Kidney tubule cell (primary cell): ENCODE results near the gene CTDSPL.

ENCODE experiments used
- DNase-seq: peaks from one replicate; pipeline ENCODE4 v3.0.0-alpha.2; 2018; ENCODE audit warnings: low spot score

Gene CTDSPL

GRCh38 chr3:37916685-37917084 lies 55.0 kb downstream of the CTDSPL start:
- no peak for DNase-seq

- DNase-seq: no peak
These were observed 56.9 kb downstream of the CTDSPL start for GRCh38 chr3:37918627-37919026.

- DNase-seq: no peak
These were observed 58.5 kb downstream of the CTDSPL start for GRCh38 chr3:37920156-37920699.

GRCh38 chr3:37921025-37921424 lies 59.3 kb downstream of the CTDSPL start:
- DNase-seq: no peak

- DNase-seq: peak; percentile 56
These were observed 61.3 kb downstream of the CTDSPL start for GRCh38 chr3:37922721-37923568.

GRCh38 chr3:37923569-37924040 lies 61.9 kb downstream of the CTDSPL start:
- no peak for DNase-seq

GRCh38 chr3:37924453-37924852 lies 62.8 kb downstream of the CTDSPL start:
- DNase-seq: no peak

GRCh38 chr3:37925157-37925556 lies 63.5 kb downstream of the CTDSPL start:
- no peak for DNase-seq

- DNase-seq: no peak
These were observed 64.9 kb downstream of the CTDSPL start for GRCh38 chr3:37926611-37927010.

GRCh38 chr3:37930495-37930894 lies 68.8 kb downstream of the CTDSPL start:
- no peak for DNase-seq

- DNase-seq: no peak
These were observed 70.8 kb downstream of the CTDSPL start for GRCh38 chr3:37932505-37932904.

GRCh38 chr3:37934631-37935289 lies 73.1 kb downstream of the CTDSPL start:
- DNase-seq: peak; percentile 40

- DNase-seq: peak; percentile 42
These were observed 73.6 kb downstream of the CTDSPL start for GRCh38 chr3:37935290-37935668.

GRCh38 chr3:37935756-37936666 lies 74.3 kb downstream of the CTDSPL start:
- DNase-seq: peak; percentile 81

- no peak for DNase-seq
These were observed 75.5 kb downstream of the CTDSPL start for GRCh38 chr3:37937156-37937555.

GRCh38 chr3:37938011-37938410 lies 76.3 kb downstream of the CTDSPL start:
- no peak for DNase-seq

GRCh38 chr3:37940242-37940908 lies 78.7 kb downstream of the CTDSPL start:
- no peak for DNase-seq

- no peak for DNase-seq
These were observed 80.2 kb downstream of the CTDSPL start for GRCh38 chr3:37941608-37942508.

GRCh38 chr3:37942646-37943045 lies 81.0 kb downstream of the CTDSPL start:
- no peak for DNase-seq

GRCh38 chr3:37943126-37943525 lies 81.4 kb downstream of the CTDSPL start:
- DNase-seq: no peak
